Esophagus squamous epithelium (tissue), 5 donors: Measurements from ENCODE around the gene UBE2D2. TPM values are rescaled to one million over a fixed set of nuclear protein-coding genes. Genes with fewer than 3 reads are reported as not detected.
"Not testable (repeated sequence)": the region's sequence is repeated elsewhere in the genome, so short reads cannot be mapped to it uniquely, and the experiment has no call there.

ENCODE experiments used
- DNase-seq: peaks from one replicate; lab custom pipeline; 2025; lab: John Stamatoyannopoulos, UW
- H3K27ac ChIP-seq, 4 donors: fragments of 200-600 bp; sonication (generic); one replicate each; pipeline ENCODE4 v1.5.1; 2016 to 2019; ENCODE audit warnings: mild to moderate bottlenecking in 1 of 4
- H3K27me3 ChIP-seq, 4 donors: fragments of 200-600 bp; sonication (generic); 1 replicate in 3 of 4; 2 replicates in 1 of 4; pipeline versions ENCODE4 v1.5.1 to v1.6.0; 2017 to 2021; ENCODE audit warnings: antibody characterized with exemption in 1 of 4
- H3K36me3 ChIP-seq, 3 donors: fragments of 200-600 bp; sonication (generic); one replicate each; pipeline ENCODE4 v1.5.1; 2016 to 2019
- H3K4me1 ChIP-seq, 3 donors: fragments of 200-600 bp; sonication (generic); one replicate each; pipeline ENCODE4 v1.5.1; 2017 to 2019
- H3K4me3 ChIP-seq, 4 donors: fragments of 200-600 bp; sonication (generic); 1 replicate in 3 of 4; 2 replicates in 1 of 4; pipeline ENCODE4 v1.5.1; 2016 to 2019; ENCODE audit warnings: mild to moderate bottlenecking in 2 of 4, moderate library complexity in 1 of 4
- H3K9me3 ChIP-seq, 3 donors: fragments of 200-600 bp; sonication (generic); one replicate each; pipeline ENCODE4 v1.5.1; 2016 to 2019
- POLR2A ChIP-seq, 4 donors: fragments of 450-650 bp; IDR thresholded peaks; one replicate each; pipeline ENCODE4 v1.6.1; 2017; ENCODE audit warnings: antibody characterized with exemption in 4 of 4, mild to moderate bottlenecking in 4 of 4, moderate library complexity in 3 of 4
- WGBS, 2 donors: methylation state at CpG; one replicate each; pipeline ENCODE4 v1.1.5; 2018; 5-methylcytosine and 5-hydroxymethylcytosine counted together
- intact Hi-C: fragments of 100-400 bp; cut with DNase I; formaldehyde crosslinking; loops from one replicate; pipeline ENCODE4 v1.15.0; 2022
- total RNA-seq, 4 donors: library from RNA; depleted of rRNA; stranded (reverse); fragments of >200 nt; gene quantifications; one replicate each; pipeline ENCODE4 v1.1.0, GENCODE V29; 2016
- TF ChIP-seq, protein P1 (sequence below), 6 experiments: fragments of 450-650 bp in 4 of 6; fragments of 200-600 bp in 2 of 6; sonication (generic) in 2 of 6; IDR thresholded peaks; one replicate each; pipeline ENCODE4 v1.5.1; 2016 to 2019; ENCODE audit warnings: antibody characterized with exemption in 6 of 6, mild to moderate bottlenecking in 4 of 6, moderate library complexity in 4 of 6
- donor health status: DM: yes; HTN: yes; CAD: no.

UBE2D2 gene
- 10 to 100 TPM; 63.7 to 85.4 (median 81.1) TPM for total RNA-seq

DNA sequence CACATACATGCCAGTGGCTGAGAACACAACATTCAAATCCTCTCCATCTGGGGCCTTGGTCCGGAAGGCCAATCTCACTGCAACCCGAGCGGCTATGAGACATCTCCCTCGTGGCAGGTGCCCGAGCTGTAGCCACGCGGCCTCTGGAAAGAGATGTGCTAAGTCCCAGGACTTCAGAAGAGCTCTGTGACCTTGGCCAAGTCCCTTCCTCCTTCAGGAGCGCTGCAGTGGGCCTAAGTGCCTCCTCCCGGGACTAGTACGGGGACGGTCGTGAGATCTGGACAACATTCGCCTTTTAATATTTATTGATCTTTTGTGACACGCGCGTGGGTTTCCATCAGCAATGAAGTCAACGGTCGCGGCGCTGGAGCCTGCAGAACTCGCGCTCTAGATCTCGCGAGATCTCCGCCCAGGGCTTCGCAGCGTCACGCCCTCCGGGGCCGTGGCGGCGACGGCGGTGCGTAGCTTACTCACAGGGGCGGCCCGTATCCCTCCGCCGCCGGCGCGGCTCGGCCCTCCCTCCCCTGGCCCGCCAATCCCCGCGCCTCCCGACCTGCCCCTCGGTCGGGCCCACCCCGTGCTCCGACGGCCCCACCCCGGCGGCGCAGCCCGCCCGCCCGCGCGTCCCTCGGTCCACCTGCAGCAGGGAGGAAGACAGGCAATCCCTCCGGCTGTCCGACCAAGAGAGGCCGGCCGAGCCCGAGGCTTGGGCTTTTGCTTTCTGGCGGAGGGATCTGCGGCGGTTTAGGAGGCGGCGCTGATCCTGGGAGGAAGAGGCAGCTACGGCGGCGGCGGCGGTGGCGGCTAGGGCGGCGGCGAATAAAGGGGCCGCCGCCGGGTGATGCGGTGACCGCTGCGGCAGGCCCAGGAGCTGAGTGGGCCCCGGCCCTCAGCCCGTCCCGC lies at the start of gene UBE2D2:
Gene UBE2D2, plus strand, starts transcription at position 588 of the 903 bp plus-strand sequence. CDS start 453 bp downstream, outside the sequence.
- 0 to 2% methylated on average over 18 to 25 of the region's 89 CpGs for WGBS, 2 donors
- peak; percentile 87 for DNase-seq
- peak in 3 of 4 donors; percentile 51 to 89 (median 86) for TF ChIP-seq POLR2A (IDR thresholded peaks at IDR 0.05)
- TF ChIP-seq, protein P1, sequence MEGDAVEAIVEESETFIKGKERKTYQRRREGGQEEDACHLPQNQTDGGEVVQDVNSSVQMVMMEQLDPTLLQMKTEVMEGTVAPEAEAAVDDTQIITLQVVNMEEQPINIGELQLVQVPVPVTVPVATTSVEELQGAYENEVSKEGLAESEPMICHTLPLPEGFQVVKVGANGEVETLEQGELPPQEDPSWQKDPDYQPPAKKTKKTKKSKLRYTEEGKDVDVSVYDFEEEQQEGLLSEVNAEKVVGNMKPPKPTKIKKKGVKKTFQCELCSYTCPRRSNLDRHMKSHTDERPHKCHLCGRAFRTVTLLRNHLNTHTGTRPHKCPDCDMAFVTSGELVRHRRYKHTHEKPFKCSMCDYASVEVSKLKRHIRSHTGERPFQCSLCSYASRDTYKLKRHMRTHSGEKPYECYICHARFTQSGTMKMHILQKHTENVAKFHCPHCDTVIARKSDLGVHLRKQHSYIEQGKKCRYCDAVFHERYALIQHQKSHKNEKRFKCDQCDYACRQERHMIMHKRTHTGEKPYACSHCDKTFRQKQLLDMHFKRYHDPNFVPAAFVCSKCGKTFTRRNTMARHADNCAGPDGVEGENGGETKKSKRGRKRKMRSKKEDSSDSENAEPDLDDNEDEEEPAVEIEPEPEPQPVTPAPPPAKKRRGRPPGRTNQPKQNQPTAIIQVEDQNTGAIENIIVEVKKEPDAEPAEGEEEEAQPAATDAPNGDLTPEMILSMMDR (IDR thresholded peaks at IDR 0.05), result peak in 1 of 6 experiments; percentile 2
- intact Hi-C loops, result no loop called here
- Histone ChIP-seq H3K27me3 (no peaks in the 10 kb centered on the region), H3K27ac (peak within 1 kb of the TSS; percentile 95 to 100 (median 100)), H3K9me3 (no peaks in the 10 kb centered on the region), H3K36me3 (peaks cover 0 to 10% (median 0%) of the 10 kb centered on the region in 3 donors), H3K4me1 (peaks cover 13 to 47% (median 36%) of the 10 kb centered on the region in 3 donors), H3K4me3 (peak within 1 kb of the TSS; percentile 79 to 93 (median 87))

- H3K4me1 ChIP-seq, result peaks cover 11 to 34% (median 12%) of the 10 kb centered on the region in 3 donors
- no peak for TF ChIP-seq POLR2A (IDR thresholded peaks at IDR 0.05)
- TF ChIP-seq, protein P1 (IDR thresholded peaks at IDR 0.05), result no peak
- H3K9me3 ChIP-seq, result no peaks in the 10 kb centered on the region
- H3K36me3 ChIP-seq, result no peaks in the 10 kb centered on the region
- WGBS, 2 donors, result 79 to 81% methylated on average over 6 of the region's 6 CpGs
- no peak overlapping the region for H3K4me3 ChIP-seq
- no peaks in the 10 kb centered on the region for H3K27me3 ChIP-seq
- intact Hi-C loops, result loop anchor here (5.0 kb wide), 1 partner anchor 91 kb away; no protein-coding TSS in a partner anchor
- DNase-seq, result no peak
- no peak overlapping the region for H3K27ac ChIP-seq
Observed at GRCh38 chr5:139512786-139513390, 48.3 kb upstream of the UBE2D2 start.

- TF ChIP-seq, protein P1 (IDR thresholded peaks at IDR 0.05), result peak; percentile 45 to 87 (median 76)
- H3K36me3 ChIP-seq, H3K4me3 ChIP-seq, H3K27me3 ChIP-seq, DNase-seq, H3K9me3 ChIP-seq, H3K27ac ChIP-seq: not testable (repeated sequence)
- intact Hi-C loops, result loop anchor here (5.0 kb wide), 1 partner anchor 91 kb away; no protein-coding TSS in a partner anchor
- peaks cover 11 to 39% (median 16%) of the 10 kb centered on the region in 3 donors for H3K4me1 ChIP-seq
- 81 to 94% methylated on average over 4 of the region's 5 CpGs for WGBS, 2 donors
Observed at GRCh38 chr5:139513434-139513833, 47.7 kb upstream of the UBE2D2 start.

DNA sequence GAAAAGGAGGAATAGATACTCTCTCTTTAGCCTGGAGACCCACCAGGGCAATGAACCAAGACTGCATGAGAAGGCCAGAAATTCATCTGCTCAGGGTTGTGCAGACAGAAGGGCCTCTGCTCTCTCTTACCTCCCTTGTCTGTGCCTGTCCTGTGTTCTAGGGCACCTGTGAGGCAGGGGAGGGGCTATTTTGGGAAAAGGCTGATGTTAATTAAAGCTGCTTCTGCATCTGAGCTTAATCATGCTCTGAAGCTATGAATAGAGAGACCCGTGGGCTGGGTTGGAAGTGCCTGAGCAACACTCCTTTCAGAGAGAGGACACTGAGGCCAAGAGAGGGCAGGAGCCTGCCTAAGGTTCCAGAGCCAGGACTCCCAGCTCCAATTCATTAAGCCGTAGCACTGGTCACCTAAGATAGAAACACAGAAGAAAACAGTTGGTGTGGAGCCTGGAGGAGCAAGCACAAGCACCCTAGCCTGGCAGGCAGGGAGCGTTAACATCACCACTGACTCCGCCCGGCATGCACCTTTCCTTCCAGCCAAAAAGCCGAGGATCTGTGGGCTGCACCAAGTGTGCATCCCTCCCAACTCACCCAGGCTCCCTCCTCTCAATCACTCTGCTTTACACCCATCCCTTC lies 47.2 kb upstream of the UBE2D2 start:
- Histone ChIP-seq H3K4me1 (peaks cover 11 to 43% (median 17%) of the 10 kb centered on the region in 3 donors), H3K36me3 (no peaks in the 10 kb centered on the region), H3K27ac (peak overlapping the region in 2 of 4 donors; percentile 19 to 27), H3K27me3 (no peaks in the 10 kb centered on the region), H3K4me3 (no peak overlapping the region), H3K9me3 (no peaks in the 10 kb centered on the region)
- intact Hi-C loops, result loop anchor here (5.0 kb wide), 1 partner anchor 92 kb away; no protein-coding TSS in a partner anchor
- DNase-seq, result no peak
- TF ChIP-seq, protein P1 (IDR thresholded peaks at IDR 0.05), result no peak
- TF ChIP-seq POLR2A (IDR thresholded peaks at IDR 0.05), result no peak
- WGBS, 2 donors, result 53 to 68% methylated on average over 6 of the region's 6 CpGs
